BE2C (cell line): ENCODE results near the gene DCDC2.
"Not testable (repeated sequence)": the region's sequence is repeated elsewhere in the genome, so short reads cannot be mapped to it uniquely, and the experiment has no call there.

Source experiments
- DNase-seq: peaks from one replicate; pipeline ENCODE4 v3.0.0-alpha.2; 2020
- H3K27me3 ChIP-seq: fragments of 250-450 bp; sonication (Bioruptor Pico); 2 replicates; pipeline ENCODE4 v1.5.1; 2020; ENCODE audit warnings: mild to moderate bottlenecking
- H3K36me3 ChIP-seq: fragments of 250-450 bp; sonication (Bioruptor Pico); 2 replicates; pipeline ENCODE4 v1.5.1; 2020; ENCODE audit warnings: mild to moderate bottlenecking
- H3K4me1 ChIP-seq: fragments of 250-450 bp; sonication (Bioruptor Pico); 2 replicates; pipeline ENCODE4 v1.5.1; 2020
- H3K4me3 ChIP-seq: 2 replicates; pipeline ENCODE4 v1.5.1; 2011; ENCODE audit warnings: low read depth, low read length
- H3K9me3 ChIP-seq: fragments of 250-450 bp; sonication (Bioruptor Pico); 2 replicates; pipeline ENCODE4 v1.5.1; 2020
- CTCF ChIP-seq: IDR thresholded peaks from 2 replicates; pipeline ENCODE4 v1.5.1; 2012; ENCODE audit warnings: mild to moderate bottlenecking, low read depth, low read length

DCDC2 gene

GRCh38 chr6:24205020-24205492 is 152.8 kb downstream of the DCDC2 start:
- Histone ChIP-seq H3K27me3 (no peaks in the 10 kb centered on the region), H3K4me1 (no peaks in the 10 kb centered on the region), H3K4me3 (no peak overlapping the region), H3K9me3 (no peaks in the 10 kb centered on the region), H3K36me3 (no peaks in the 10 kb centered on the region)
- peak; percentile 56 for TF ChIP-seq CTCF
- DNase-seq, result peak; percentile 29

- not testable (repeated sequence) for H3K9me3 ChIP-seq, DNase-seq, H3K27me3 ChIP-seq, H3K4me1 ChIP-seq, H3K36me3 ChIP-seq, H3K4me3 ChIP-seq
These were observed 153.7 kb downstream of the DCDC2 start for GRCh38 chr6:24204113-24204512.

GRCh38 chr6:24197892-24198291 is 160.0 kb downstream of the DCDC2 start:
- H3K36me3 ChIP-seq, result no peaks in the 10 kb centered on the region
- no peaks in the 10 kb centered on the region for H3K9me3 ChIP-seq
- H3K4me1 ChIP-seq, result peaks cover 7% of the 10 kb centered on the region; the same call in 1 of the 2 replicates
- no peak for DNase-seq
- H3K4me3 ChIP-seq, result no peak overlapping the region
- no peak for TF ChIP-seq CTCF
- H3K27me3 ChIP-seq, result no peaks in the 10 kb centered on the region

GRCh38 chr6:24195836-24196597 is 161.8 kb downstream of the DCDC2 start:
- no peaks in the 10 kb centered on the region for H3K27me3 ChIP-seq
- peaks cover 14% of the 10 kb centered on the region; the same call in 1 of the 2 replicates for H3K4me1 ChIP-seq
- no peak overlapping the region for H3K4me3 ChIP-seq
- no peak for DNase-seq
- TF ChIP-seq CTCF, result no peak
- no peaks in the 10 kb centered on the region for H3K36me3 ChIP-seq
- H3K9me3 ChIP-seq, result peaks cover 3% of the 10 kb centered on the region

GRCh38 chr6:24194978-24195700 is 162.7 kb downstream of the DCDC2 start:
- Histone ChIP-seq H3K36me3 (no peaks in the 10 kb centered on the region), H3K4me1 (peaks cover 14% of the 10 kb centered on the region; the same call in 1 of the 2 replicates), H3K27me3 (no peaks in the 10 kb centered on the region), H3K9me3 (peaks cover 3% of the 10 kb centered on the region), H3K4me3 (no peak overlapping the region)
- no peak for DNase-seq
- TF ChIP-seq CTCF, result no peak

- TF ChIP-seq CTCF, result no peak
- Histone ChIP-seq H3K27me3 (no peaks in the 10 kb centered on the region), H3K36me3 (no peaks in the 10 kb centered on the region), H3K4me1 (peaks cover 19% of the 10 kb centered on the region; the same call in 1 of the 2 replicates), H3K9me3 (peaks cover 3% of the 10 kb centered on the region), H3K4me3 (no peak overlapping the region)
- DNase-seq, result no peak
These were observed 164.5 kb downstream of the DCDC2 start for GRCh38 chr6:24193364-24193763.
